HCT116 (cell line): ENCODE results near the gene SGPP2. TPM values are rescaled to one million over a fixed set of nuclear protein-coding genes. Genes with fewer than 3 reads are reported as not detected.

Experiments used
- ATAC-seq: fragments of 200-7000 bp; cut with Tn5 transposase; 2 replicates; pipeline ENCODE4 v1.9.1; 2020; ENCODE audit warnings: mild to moderate bottlenecking, moderate library complexity
- BruUV-seq: library from RNA; stranded (reverse); fragments of 400-500 nt; replicated peaks from 2 replicates; lab custom pipeline; 2021; lab: Mats Ljungman, UMichigan
- CTCF ChIA-PET: fragments of 300-600 bp; sonication (Branson Sonifier 250); formaldehyde crosslinking; loops from one replicate; lab custom pipeline; 2021; ENCODE audit warnings: antibody characterized with exemption; lab: Charles Lee
- POLR2A ChIA-PET: fragments of 300-600, 350-600 bp; sonication (Branson Sonifier 250); formaldehyde crosslinking; loops from one replicate; lab custom pipeline; 2021; ENCODE audit warnings: antibody characterized with exemption; lab: Charles Lee
- RAD21 ChIA-PET, 2 experiments: fragments of 300-600 bp; sonication (Branson Sonifier 250); formaldehyde crosslinking; loops; one replicate each; lab custom pipeline; 2023; ENCODE audit warnings: low total read pairs in 2 of 2; ENCODE audit not compliant: uncharacterized antibody in 2 of 2, unreplicated experiment in 2 of 2, low non-redundant PET in 1 of 2; lab: Charles Lee
- DNase-seq: peaks from one replicate; pipeline ENCODE4 v3.0.0-alpha.2; 2010; ENCODE audit warnings: low read depth, low spot score
- H2AFZ ChIP-seq: fragments of 200-600 bp; shearing (Covaris generic), sonication (generic); 2 replicates; pipeline ENCODE4 v1.6.1; 2017; ENCODE audit warnings: low read depth, mixed run types, mixed read lengths, antibody characterized with exemption, low read length; ENCODE audit not compliant: poor library complexity, severe bottlenecking
- H3K27ac ChIP-seq: 2 replicates; pipeline ENCODE4 v1.5.1; 2012; ENCODE audit warnings: low read depth, low read length
- H3K27me3 ChIP-seq: fragments of 200-600 bp; sonication (generic); 2 replicates; pipeline ENCODE4 v1.6.1; 2016; ENCODE audit warnings: mixed run types, low read length, mixed read lengths; ENCODE audit not compliant: insufficient read depth
- H3K36me3 ChIP-seq, 2 experiments: fragments of 200-500 bp in 1 of 2; fragments of 200-600 bp in 1 of 2; sonication (Bioruptor generic) in 1 of 2; sonication (generic) in 1 of 2; 2 replicates each; pipeline versions ENCODE4 v1.5.1 to v1.6.1; 2014 to 2016; ENCODE audit warnings: low read length in 2 of 2, inconsistent platforms in 1 of 2, mixed read lengths in 1 of 2, mixed run types in 1 of 2; ENCODE audit not compliant: insufficient read depth in 2 of 2, control insufficient read depth in 1 of 2
- H3K4me1 ChIP-seq, 2 experiments: fragments of 200-600 bp in 1 of 2; sonication (generic) in 1 of 2; 2 replicates each; pipeline versions ENCODE4 v1.5.1 to v1.6.1; 2012 to 2017; ENCODE audit warnings: low read length in 2 of 2, inconsistent platforms in 1 of 2, mild to moderate bottlenecking in 1 of 2, mixed read lengths in 1 of 2, mixed run types in 1 of 2, moderate library complexity in 1 of 2; ENCODE audit not compliant: insufficient read depth in 2 of 2, control insufficient read depth in 1 of 2
- H3K4me2 ChIP-seq: fragments of 200-600 bp; sonication (generic); 2 replicates; pipeline ENCODE4 v1.6.1; 2017; ENCODE audit warnings: mixed run types, low read length, mixed read lengths
- H3K4me3 ChIP-seq, 2 experiments: fragments of 200-600 bp in 1 of 2; sonication (generic) in 1 of 2; replicated peaks in 1 of 2; 2 replicates each; pipeline ENCODE4 v1.5.1; 2011 to 2016; ENCODE audit warnings: low read length in 2 of 2, control low read depth in 1 of 2, low read depth in 1 of 2, mild to moderate bottlenecking in 1 of 2, mixed read lengths in 1 of 2, mixed run types in 1 of 2
- H3K79me2 ChIP-seq: fragments of 200-600 bp; sonication (generic); 2 replicates; pipeline ENCODE4 v1.6.1; 2017; ENCODE audit warnings: mild to moderate bottlenecking, mixed run types, low read length, moderate library complexity, mixed read lengths; ENCODE audit not compliant: insufficient read depth
- H3K9ac ChIP-seq: fragments of 200-600 bp; sonication (generic); 2 replicates; pipeline ENCODE4 v1.6.1; 2016; ENCODE audit warnings: low read length, mixed read lengths
- H3K9me2 ChIP-seq: fragments of 200-600 bp; sonication (generic), shearing (Covaris generic); 2 replicates; pipeline ENCODE4 v1.6.1; 2017; ENCODE audit warnings: mixed run types, mild to moderate bottlenecking, moderate library complexity; ENCODE audit not compliant: insufficient read depth
- H3K9me3 ChIP-seq, 2 experiments: fragments of 200-500 bp in 1 of 2; fragments of 200-600 bp in 1 of 2; sonication (Bioruptor generic) in 1 of 2; sonication (generic) in 1 of 2; 2 replicates each; pipeline ENCODE4 v1.6.1; 2014 to 2017; ENCODE audit warnings: low read length in 2 of 2, mixed read lengths in 2 of 2, inconsistent platforms in 1 of 2, low read depth in 1 of 2, mild to moderate bottlenecking in 1 of 2, mixed run types in 1 of 2, moderate library complexity in 1 of 2; ENCODE audit not compliant: control insufficient read depth in 1 of 2, insufficient read depth in 1 of 2
- H4K20me1 ChIP-seq: fragments of 200-600 bp; sonication (generic), shearing (Covaris generic); 2 replicates; pipeline ENCODE4 v1.6.1; 2017; ENCODE audit warnings: mixed run types, mild to moderate bottlenecking, moderate library complexity; ENCODE audit not compliant: insufficient read depth
- CEBPB ChIP-seq: IDR thresholded peaks from 2 replicates; pipeline ENCODE4 v1.6.1; 2012; ENCODE audit warnings: low read depth
- EGR1 ChIP-seq: IDR thresholded peaks from 2 replicates; pipeline ENCODE4 v1.6.1; 2012; ENCODE audit warnings: low read depth
- ELF1 ChIP-seq: IDR thresholded peaks from 2 replicates; pipeline ENCODE4 v1.6.1; 2012; ENCODE audit warnings: low read depth, borderline replicate concordance
- JUND ChIP-seq: IDR thresholded peaks from 2 replicates; pipeline ENCODE4 v1.6.1; 2012
- MAX ChIP-seq: IDR thresholded peaks from 2 replicates; pipeline ENCODE4 v1.6.1; 2012
- SP1 ChIP-seq: IDR thresholded peaks from 2 replicates; pipeline ENCODE4 v1.6.1; 2012; ENCODE audit warnings: low read depth
- SRF ChIP-seq: IDR thresholded peaks from 2 replicates; pipeline ENCODE4 v1.6.1; 2012; ENCODE audit warnings: low read depth
- YY1 ChIP-seq: IDR thresholded peaks from 2 replicates; pipeline ENCODE4 v1.6.1; 2011; ENCODE audit warnings: low read length, low read depth, moderate library complexity, mild to moderate bottlenecking; ENCODE audit not compliant: insufficient replicate concordance; ENCODE audit errors: extremely low read depth
- ZFX ChIP-seq: fragments of 450-650 bp; IDR thresholded peaks from 2 replicates; pipeline ENCODE4 v1.6.1; 2017
- ZNF274 ChIP-seq: fragments of 200-500 bp; sonication (Bioruptor generic); IDR thresholded peaks from 2 replicates; pipeline ENCODE4 v1.6.1; 2014; ENCODE audit warnings: mild to moderate bottlenecking, low read depth, low read length, inconsistent platforms
- intact Hi-C: fragments of 100-400 bp; cut with micrococcal nuclease; formaldehyde crosslinking; loops from 2 replicates; pipeline ENCODE4 v1.10.0; 2022
- total RNA-seq: library from RNA; stranded (reverse); gene quantifications from one replicate; pipeline ENCODE4 v1.2.1, GENCODE V29; 2021; ENCODE audit not compliant: unreplicated experiment
- TF ChIP-seq, protein P1 (sequence below): IDR thresholded peaks from 2 replicates; pipeline ENCODE4 v1.6.1; 2011; ENCODE audit warnings: mild to moderate bottlenecking, low read length, moderate library complexity; ENCODE audit not compliant: insufficient replicate concordance; ENCODE audit errors: extremely low read depth

SGPP2 gene
- total RNA-seq, 1 experiment from 2014 or later: 1.6 TPM

GRCh38 chr2:222545823-222546795 lies 121.8 kb downstream of the SGPP2 start:
- DNase-seq (no peak), ATAC-seq (no peak)
- no peak overlapping the region for H3K27ac ChIP-seq
- ChIA-PET RAD21 (no interaction called here), CTCF (no interaction called here), POLR2A (no interaction called here)
- intact Hi-C loops: no loop called here
- H3K27me3 ChIP-seq: peaks cover 32% of the 10 kb centered on the region
- no peaks in the 10 kb centered on the region for H3K9me3 ChIP-seq
- H3K9ac ChIP-seq: no peak overlapping the region
- no peak overlapping the region for H3K4me3 ChIP-seq
- H3K4me1 ChIP-seq: no peaks in the 10 kb centered on the region
- H3K4me2 ChIP-seq: no peak overlapping the region
- TF ChIP-seq CEBPB: no peak
- TF ChIP-seq EGR1: no peak
- no peak for TF ChIP-seq SRF
- TF ChIP-seq MAX: no peak
- no peak for TF ChIP-seq ELF1
- TF ChIP-seq, protein P1, sequence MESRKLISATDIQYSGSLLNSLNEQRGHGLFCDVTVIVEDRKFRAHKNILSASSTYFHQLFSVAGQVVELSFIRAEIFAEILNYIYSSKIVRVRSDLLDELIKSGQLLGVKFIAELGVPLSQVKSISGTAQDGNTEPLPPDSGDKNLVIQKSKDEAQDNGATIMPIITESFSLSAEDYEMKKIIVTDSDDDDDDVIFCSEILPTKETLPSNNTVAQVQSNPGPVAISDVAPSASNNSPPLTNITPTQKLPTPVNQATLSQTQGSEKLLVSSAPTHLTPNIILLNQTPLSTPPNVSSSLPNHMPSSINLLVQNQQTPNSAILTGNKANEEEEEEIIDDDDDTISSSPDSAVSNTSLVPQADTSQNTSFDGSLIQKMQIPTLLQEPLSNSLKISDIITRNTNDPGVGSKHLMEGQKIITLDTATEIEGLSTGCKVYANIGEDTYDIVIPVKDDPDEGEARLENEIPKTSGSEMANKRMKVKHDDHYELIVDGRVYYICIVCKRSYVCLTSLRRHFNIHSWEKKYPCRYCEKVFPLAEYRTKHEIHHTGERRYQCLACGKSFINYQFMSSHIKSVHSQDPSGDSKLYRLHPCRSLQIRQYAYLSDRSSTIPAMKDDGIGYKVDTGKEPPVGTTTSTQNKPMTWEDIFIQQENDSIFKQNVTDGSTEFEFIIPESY: no peak
- TF ChIP-seq SP1: no peak
- no peak for TF ChIP-seq ZFX
- no peak for TF ChIP-seq ZNF274
- TF ChIP-seq YY1: no peak
- TF ChIP-seq JUND: no peak
- H4K20me1 ChIP-seq: no peaks in the 10 kb centered on the region
- no peaks in the 10 kb centered on the region for H3K79me2 ChIP-seq
- no TSS peak for BruUV-seq
- H2AFZ ChIP-seq: no peak overlapping the region
- no peaks in the 10 kb centered on the region for H3K36me3 ChIP-seq
- H3K9me2 ChIP-seq: no peaks in the 10 kb centered on the region
